ENCODE data around the gene ASMT.

DNA sequence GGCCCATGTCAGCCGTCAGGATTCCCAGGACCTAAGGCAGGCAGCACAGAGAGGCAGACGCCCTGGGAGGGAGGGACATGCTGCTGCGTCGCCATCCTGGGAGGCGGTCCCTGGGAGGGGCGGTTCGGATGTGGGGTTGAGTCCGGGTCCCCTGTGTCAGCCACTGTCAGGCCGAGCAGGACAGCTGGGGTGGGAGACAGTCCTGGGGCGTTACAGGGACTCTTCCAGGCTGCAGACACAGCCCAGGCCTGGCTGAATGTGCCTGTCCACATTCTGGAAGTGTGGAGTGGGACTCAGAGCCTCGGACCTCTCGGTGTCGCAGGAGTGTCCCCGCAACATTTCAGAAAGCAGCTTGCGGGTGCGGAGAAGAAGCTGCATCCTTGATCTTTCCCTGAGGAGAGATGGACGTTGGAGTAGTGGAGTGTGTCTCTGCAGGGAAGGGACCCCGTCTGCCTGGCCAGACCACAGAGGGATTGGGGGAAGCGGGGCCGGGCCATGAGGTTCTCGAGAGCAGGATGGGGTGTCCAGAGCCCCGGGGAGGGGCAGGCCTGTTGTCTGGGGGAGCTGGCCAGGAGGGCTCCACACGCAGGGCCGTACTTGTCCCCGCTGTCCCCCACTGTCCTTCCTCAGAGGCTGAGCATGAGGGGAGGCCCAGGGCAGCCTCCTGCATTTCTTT, 17.4 kb upstream of the ASMT start:
- TF ChIP-seq, protein P1, sequence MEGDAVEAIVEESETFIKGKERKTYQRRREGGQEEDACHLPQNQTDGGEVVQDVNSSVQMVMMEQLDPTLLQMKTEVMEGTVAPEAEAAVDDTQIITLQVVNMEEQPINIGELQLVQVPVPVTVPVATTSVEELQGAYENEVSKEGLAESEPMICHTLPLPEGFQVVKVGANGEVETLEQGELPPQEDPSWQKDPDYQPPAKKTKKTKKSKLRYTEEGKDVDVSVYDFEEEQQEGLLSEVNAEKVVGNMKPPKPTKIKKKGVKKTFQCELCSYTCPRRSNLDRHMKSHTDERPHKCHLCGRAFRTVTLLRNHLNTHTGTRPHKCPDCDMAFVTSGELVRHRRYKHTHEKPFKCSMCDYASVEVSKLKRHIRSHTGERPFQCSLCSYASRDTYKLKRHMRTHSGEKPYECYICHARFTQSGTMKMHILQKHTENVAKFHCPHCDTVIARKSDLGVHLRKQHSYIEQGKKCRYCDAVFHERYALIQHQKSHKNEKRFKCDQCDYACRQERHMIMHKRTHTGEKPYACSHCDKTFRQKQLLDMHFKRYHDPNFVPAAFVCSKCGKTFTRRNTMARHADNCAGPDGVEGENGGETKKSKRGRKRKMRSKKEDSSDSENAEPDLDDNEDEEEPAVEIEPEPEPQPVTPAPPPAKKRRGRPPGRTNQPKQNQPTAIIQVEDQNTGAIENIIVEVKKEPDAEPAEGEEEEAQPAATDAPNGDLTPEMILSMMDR (IDR thresholded peaks at IDR 0.05): no peak
- TF ChIP-seq POLR2A (IDR thresholded peaks at IDR 0.05): no peak

Data from lower leg skin (tissue), 3 donors.